HepG2 (cell line): ENCODE results near the gene MACROD2. TPM values are rescaled to one million over a fixed set of nuclear protein-coding genes. Genes with fewer than 3 reads are reported as not detected.

ENCODE experiments used
- ATAC-seq: fragments of 200-7000 bp; cut with Tn5 transposase; 3 replicates; pipeline ENCODE4 v1.9.1; 2020; ENCODE audit warnings: mild to moderate bottlenecking, moderate library complexity
- BruUV-seq: library from RNA; stranded (reverse); fragments of 400-500 nt; replicated peaks from 2 replicates; lab custom pipeline; 2021; lab: Mats Ljungman, UMichigan
- CTCF ChIA-PET: fragments of 300-600 bp; formaldehyde crosslinking; extraction: SDS; loops from one replicate; lab custom pipeline; 2021; ENCODE audit warnings: low total read pairs, inconsistent platforms, low intra/inter-chr PET ratio; lab: Yijun Ruan, JAX
- POLR2A ChIA-PET: fragments of 350-600 bp; sonication (Branson Sonifier 250); formaldehyde crosslinking; loops from one replicate; lab custom pipeline; 2020; ENCODE audit warnings: antibody characterized with exemption, inconsistent platforms; lab: Yijun Ruan, JAX
- DNase-seq: peaks from one replicate; pipeline ENCODE4 v3.0.0-alpha.2; 2015; ENCODE audit warnings: low spot score
- FAIRE-seq: peaks from 3 replicates; lab custom pipeline; 2011; peaks lifted over from hg19 to GRCh38; lab: Jason Lieb, UNC
- H2AFZ ChIP-seq: one replicate; pipeline ENCODE4 v1.6.1; 2011; ENCODE audit warnings: low read length, inconsistent platforms
- H3K27ac ChIP-seq: fragments of 300-600 bp; 3 replicates; pipeline ENCODE4 v1.8.0; 2011; ENCODE audit warnings: mixed run types, mild to moderate bottlenecking, mixed read lengths, low read length, inconsistent platforms; ENCODE audit not compliant: insufficient read depth; ENCODE audit errors: extremely low read length
- H3K27me3 ChIP-seq, 2 experiments: fragments of 200-600 bp in 1 of 2; 2 replicates in 1 of 2; 3 replicates in 1 of 2; pipeline versions ENCODE4 v1.6.0 to v1.8.0; 2011; ENCODE audit warnings: low read length in 2 of 2, mild to moderate bottlenecking in 2 of 2, moderate library complexity in 2 of 2, inconsistent platforms in 1 of 2; ENCODE audit not compliant: insufficient read depth in 2 of 2, control insufficient read depth in 1 of 2
- H3K36me3 ChIP-seq, 2 experiments: fragments of 200-600 bp in 1 of 2; replicated peaks in 1 of 2; 2 replicates in 1 of 2; 3 replicates in 1 of 2; pipeline versions ENCODE4 v1.5.1 to v1.8.0; 2011; ENCODE audit warnings: low read length in 2 of 2, inconsistent platforms in 1 of 2; ENCODE audit not compliant: insufficient read depth in 2 of 2, control insufficient read depth in 1 of 2
- H3K4me1 ChIP-seq: 2 replicates; pipeline ENCODE4 v1.5.1; 2012; ENCODE audit warnings: low read length, inconsistent platforms; ENCODE audit not compliant: insufficient read depth
- H3K4me2 ChIP-seq: 2 replicates; pipeline ENCODE4 v1.6.0; 2011; ENCODE audit warnings: low read depth, low read length, inconsistent platforms
- H3K4me3 ChIP-seq, 3 experiments: fragments of 200-600 bp in 1 of 3; sonication (generic), shearing (Covaris generic) in 1 of 3; replicated peaks in 1 of 3; 2 replicates each; pipeline ENCODE4 v1.5.1; 2011 to 2016; ENCODE audit warnings: low read length in 3 of 3, inconsistent platforms in 2 of 3, low read depth in 2 of 3, mild to moderate bottlenecking in 2 of 3, control low read depth in 1 of 3, mixed read lengths in 1 of 3; ENCODE audit not compliant: insufficient read depth in 1 of 3
- H3K79me2 ChIP-seq: one replicate; pipeline ENCODE4 v1.6.1; 2011; ENCODE audit warnings: low read length, inconsistent platforms; ENCODE audit not compliant: insufficient read depth
- H3K9ac ChIP-seq: 2 replicates; pipeline ENCODE4 v1.6.0; 2011; ENCODE audit warnings: mild to moderate bottlenecking, low read depth, low read length, inconsistent platforms; ENCODE audit not compliant: insufficient read depth
- H3K9me3 ChIP-seq: 2 replicates; pipeline ENCODE4 v1.5.1; 2012; ENCODE audit warnings: mild to moderate bottlenecking, low read length
- H4K20me1 ChIP-seq: 2 replicates; pipeline ENCODE4 v1.6.0; 2011; ENCODE audit warnings: inconsistent platforms, mild to moderate bottlenecking, low read length, moderate library complexity; ENCODE audit not compliant: insufficient read depth
- ATF7 ChIP-seq, 2 experiments: fragments of 450-650 bp in 1 of 2; sonication (generic) in 1 of 2; formaldehyde crosslinking in 1 of 2; IDR thresholded peaks; 2 replicates each; pipeline versions ENCODE4 v1.4.0 to v1.6.1; 2016 to 2020; ENCODE audit warnings: antibody characterized with exemption in 1 of 2, mild to moderate bottlenecking in 1 of 2, missing genetic modification reagents in 1 of 2
- CREB1 ChIP-seq, 2 experiments: fragments of 450-650 bp in 1 of 2; IDR thresholded peaks; 2 replicates each; pipeline ENCODE4 v1.6.1; 2016 to 2017; ENCODE audit warnings: control low read depth in 1 of 2, mild to moderate bottlenecking in 1 of 2, missing compliant biosample characterization in 1 of 2, missing genetic modification characterization in 1 of 2
- ZNF431 ChIP-seq: sonication (generic); formaldehyde crosslinking; IDR thresholded peaks from 2 replicates; pipeline ENCODE4 v1.9.0; 2022; ENCODE audit warnings: missing genetic modification reagents, low read depth, mild to moderate bottlenecking, borderline replicate concordance
- WGBS: methylation state at CpG from one replicate; pipeline ENCODE4 v1.1.6; 2017; ENCODE audit warnings: low lambda C conversion rate; 5-methylcytosine and 5-hydroxymethylcytosine counted together
- in situ Hi-C: cut with HindIII; loops from 2 replicates; pipeline ENCODE4 v1.10.0; 2017; ENCODE audit warnings: low pct_unique_long_range_greater_than_20kb; ENCODE audit not compliant: extremely low pct_ligation_motif_present
- intact Hi-C: fragments of 100-400 bp; cut with micrococcal nuclease; formaldehyde crosslinking; loops from one replicate; pipeline ENCODE4 v1.10.0; 2022; ENCODE audit not compliant: unreplicated experiment
- polyA plus RNA-seq, 8 experiments: library from polyadenylated mRNA; depleted of rRNA in 3 of 8; stranded (reverse) in 7 of 8; unstranded in 1 of 8; fragments of >200 nt; fragmentation: Illumina TruSeq in 4 of 8; extraction: Trizol in 4 of 8; gene quantifications; 2 replicates each; pipeline versions ENCODE4 v1.2.1 to v1.2.3, GENCODE V29; 2011 to 2016; ENCODE audit warnings: low read depth in 4 of 8, missing spikeins in 1 of 8, mixed read lengths in 1 of 8; ENCODE audit not compliant: insufficient read depth in 1 of 8
- total RNA-seq, 5 experiments: library from RNA; depleted of rRNA; stranded (reverse); fragments of >200 nt; fragmentation: Illumina TruSeq; extraction: Trizol; gene quantifications; 2 replicates each; pipeline ENCODE4 v1.2.3, GENCODE V29; 2016; ENCODE audit warnings: low read depth in 1 of 5
- TF ChIP-seq, protein P1 (sequence below), 2 experiments: sonication (generic) in 1 of 2; formaldehyde crosslinking in 1 of 2; IDR thresholded peaks; 2 replicates each; pipeline versions ENCODE4 v1.6.1 to v1.9.0; 2014 to 2022; ENCODE audit warnings: antibody characterized with exemption in 1 of 2, borderline replicate concordance in 1 of 2, inconsistent platforms in 1 of 2, low read depth in 1 of 2, missing genetic modification reagents in 1 of 2

MACROD2 gene
- total and polyA plus RNA-seq, 2 of the 13 experiments (the other 11 are each of a cell fraction or from before 2014, with no cell fraction given), result 0.13 to 0.51 TPM

DNA sequence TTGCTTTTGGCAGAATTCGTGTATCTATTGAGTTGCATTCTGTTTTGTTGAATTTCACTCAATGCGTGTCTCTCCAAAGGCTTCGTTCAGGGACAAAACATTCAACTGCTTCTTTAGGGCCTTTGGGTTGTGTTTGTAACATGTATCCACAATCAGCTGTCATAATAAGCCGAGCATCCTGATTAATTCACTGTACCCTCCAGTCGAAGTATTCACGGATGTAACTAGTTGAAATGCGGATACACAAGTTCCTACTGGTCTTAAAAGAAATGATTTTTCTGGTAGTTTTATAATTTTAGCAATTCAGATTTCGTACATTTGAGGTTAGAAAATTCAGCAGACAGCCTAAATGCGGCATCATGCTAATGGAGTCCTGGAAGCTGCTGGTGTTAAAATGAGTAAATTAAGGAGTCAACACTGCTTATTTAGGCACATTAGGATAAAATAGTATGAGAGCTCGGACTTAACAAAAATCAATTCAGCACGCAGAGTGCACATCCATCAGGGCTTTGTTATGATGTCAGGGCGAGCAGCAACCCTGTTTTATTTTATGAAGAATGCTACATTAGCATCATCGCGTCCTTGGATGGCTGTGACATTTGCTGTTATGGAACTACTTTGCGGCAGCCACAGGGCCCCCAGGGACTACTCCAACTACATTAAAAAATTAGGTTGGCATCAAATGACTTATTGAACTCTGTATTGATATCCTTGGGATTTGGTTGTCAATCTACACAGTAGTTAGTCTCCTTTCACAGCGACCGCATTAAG, 831.4 kb downstream of the MACROD2 start (continued):
- TF ChIP-seq, protein P1, sequence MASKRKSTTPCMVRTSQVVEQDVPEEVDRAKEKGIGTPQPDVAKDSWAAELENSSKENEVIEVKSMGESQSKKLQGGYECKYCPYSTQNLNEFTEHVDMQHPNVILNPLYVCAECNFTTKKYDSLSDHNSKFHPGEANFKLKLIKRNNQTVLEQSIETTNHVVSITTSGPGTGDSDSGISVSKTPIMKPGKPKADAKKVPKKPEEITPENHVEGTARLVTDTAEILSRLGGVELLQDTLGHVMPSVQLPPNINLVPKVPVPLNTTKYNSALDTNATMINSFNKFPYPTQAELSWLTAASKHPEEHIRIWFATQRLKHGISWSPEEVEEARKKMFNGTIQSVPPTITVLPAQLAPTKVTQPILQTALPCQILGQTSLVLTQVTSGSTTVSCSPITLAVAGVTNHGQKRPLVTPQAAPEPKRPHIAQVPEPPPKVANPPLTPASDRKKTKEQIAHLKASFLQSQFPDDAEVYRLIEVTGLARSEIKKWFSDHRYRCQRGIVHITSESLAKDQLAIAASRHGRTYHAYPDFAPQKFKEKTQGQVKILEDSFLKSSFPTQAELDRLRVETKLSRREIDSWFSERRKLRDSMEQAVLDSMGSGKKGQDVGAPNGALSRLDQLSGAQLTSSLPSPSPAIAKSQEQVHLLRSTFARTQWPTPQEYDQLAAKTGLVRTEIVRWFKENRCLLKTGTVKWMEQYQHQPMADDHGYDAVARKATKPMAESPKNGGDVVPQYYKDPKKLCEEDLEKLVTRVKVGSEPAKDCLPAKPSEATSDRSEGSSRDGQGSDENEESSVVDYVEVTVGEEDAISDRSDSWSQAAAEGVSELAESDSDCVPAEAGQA (IDR thresholded peaks at IDR 0.05; ENCODE audit: low read depth), result no peak
- TF ChIP-seq, protein P1 (CRISPR knock-in tag; IDR thresholded peaks at IDR 0.05; ENCODE audit: borderline replicate concordance), result no peak

DNA sequence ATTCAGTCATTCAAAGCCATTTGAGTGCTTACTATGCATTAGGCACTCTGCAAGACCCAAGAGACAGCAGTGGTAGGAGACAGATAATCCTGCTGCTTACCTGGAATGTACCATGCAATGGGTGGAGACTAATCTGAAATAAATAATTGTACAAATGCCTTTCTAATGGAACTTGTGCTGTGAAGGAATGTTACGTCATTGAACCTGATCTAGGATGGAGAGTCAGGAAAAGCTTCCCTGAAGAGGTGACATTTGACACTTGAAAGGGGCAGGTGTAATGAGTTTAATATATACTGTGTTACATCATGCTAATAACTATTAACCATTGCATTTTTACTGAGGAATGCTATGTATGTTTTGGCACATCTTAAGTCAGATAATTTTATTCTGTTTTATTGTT, 833.1 kb downstream of the MACROD2 start:
- Histone ChIP-seq H3K36me3 (no peaks in the 10 kb centered on the region), H3K4me3 (no peak overlapping the region), H2AFZ (no peak overlapping the region), H3K9ac (no peak overlapping the region), H3K27me3 (no peaks in the 10 kb centered on the region)
- FAIRE-seq (no peak), DNase-seq (no peak)
- POLR2A ChIA-PET, result no interaction called here
- in situ Hi-C loops, result no loop called here
- intact Hi-C loops, result no loop called here
- TF ChIP-seq CREB1 (IDR thresholded peaks at IDR 0.05) (peak; percentile 71), CREB1 (CRISPR knock-in tag; IDR thresholded peaks at IDR 0.05) (no peak), ATF7 (IDR thresholded peaks at IDR 0.05) (peak; percentile 80), ATF7 (CRISPR knock-in tag; IDR thresholded peaks at IDR 0.05) (no peak), ZNF431 (CRISPR knock-in tag) (no peak)
- TF ChIP-seq, all 625 proteins: peak for 2
- no peak for ATAC-seq
- Histone ChIP-seq H3K4me1 (no peaks in the 10 kb centered on the region), H3K79me2 (no peaks in the 10 kb centered on the region), H3K27ac (no peak overlapping the region), H3K9me3 (no peaks in the 10 kb centered on the region), H3K4me2 (no peak overlapping the region), H4K20me1 (no peaks in the 10 kb centered on the region)
- BruUV-seq, result no TSS peak
- CTCF ChIA-PET, result no interaction called here
- WGBS, result 36% methylated on average over 1 of the region's 1 CpG
